ENCODE results near the gene THRB. TPM values are rescaled to one million over a fixed set of nuclear protein-coding genes. Genes with fewer than 3 reads are reported as not detected.

The THRB gene
- total RNA-seq, 1 experiment from 2014 or later = 13.5 TPM

- intact Hi-C loops (cut with micrococcal nuclease; ENCODE audit: unreplicated experiment) = no loop called here
- no peaks in the 10 kb centered on the region for H3K9me3 Mint-ChIP-seq (ENCODE audit: low read depth, unreplicated experiment)
- peaks cover 37% of the 10 kb centered on the region for H3K4me1 Mint-ChIP-seq (ENCODE audit: low read depth, unreplicated experiment)
- no TSS peak for BruUV-seq (replicated peaks)
- H3K36me3 Mint-ChIP-seq (ENCODE audit: insufficient read depth, unreplicated experiment) = no peaks in the 10 kb centered on the region
- no peak overlapping the region for H3K4me3 Mint-ChIP-seq (ENCODE audit: low read depth, unreplicated experiment)
- TF ChIP-seq, protein P1, sequence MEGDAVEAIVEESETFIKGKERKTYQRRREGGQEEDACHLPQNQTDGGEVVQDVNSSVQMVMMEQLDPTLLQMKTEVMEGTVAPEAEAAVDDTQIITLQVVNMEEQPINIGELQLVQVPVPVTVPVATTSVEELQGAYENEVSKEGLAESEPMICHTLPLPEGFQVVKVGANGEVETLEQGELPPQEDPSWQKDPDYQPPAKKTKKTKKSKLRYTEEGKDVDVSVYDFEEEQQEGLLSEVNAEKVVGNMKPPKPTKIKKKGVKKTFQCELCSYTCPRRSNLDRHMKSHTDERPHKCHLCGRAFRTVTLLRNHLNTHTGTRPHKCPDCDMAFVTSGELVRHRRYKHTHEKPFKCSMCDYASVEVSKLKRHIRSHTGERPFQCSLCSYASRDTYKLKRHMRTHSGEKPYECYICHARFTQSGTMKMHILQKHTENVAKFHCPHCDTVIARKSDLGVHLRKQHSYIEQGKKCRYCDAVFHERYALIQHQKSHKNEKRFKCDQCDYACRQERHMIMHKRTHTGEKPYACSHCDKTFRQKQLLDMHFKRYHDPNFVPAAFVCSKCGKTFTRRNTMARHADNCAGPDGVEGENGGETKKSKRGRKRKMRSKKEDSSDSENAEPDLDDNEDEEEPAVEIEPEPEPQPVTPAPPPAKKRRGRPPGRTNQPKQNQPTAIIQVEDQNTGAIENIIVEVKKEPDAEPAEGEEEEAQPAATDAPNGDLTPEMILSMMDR (IDR thresholded peaks at IDR 0.05; ENCODE audit: unreplicated experiment) = no peak
- H3K27me3 Mint-ChIP-seq (ENCODE audit: unreplicated experiment) = no peaks in the 10 kb centered on the region
- CTCF ChIA-PET = interaction anchor here (1.0 to 1.3 kb wide), 2 partner anchors 11 to 13 kb away, joined by 3 to 5 read pairs; no protein-coding TSS in a partner anchor
- H3K27ac Mint-ChIP-seq (ENCODE audit: unreplicated experiment) = no peak overlapping the region
- DNase-seq = no peak
Observed at GRCh38 chr3:24378313-24378712, 116.3 kb downstream of the THRB start.

DNA sequence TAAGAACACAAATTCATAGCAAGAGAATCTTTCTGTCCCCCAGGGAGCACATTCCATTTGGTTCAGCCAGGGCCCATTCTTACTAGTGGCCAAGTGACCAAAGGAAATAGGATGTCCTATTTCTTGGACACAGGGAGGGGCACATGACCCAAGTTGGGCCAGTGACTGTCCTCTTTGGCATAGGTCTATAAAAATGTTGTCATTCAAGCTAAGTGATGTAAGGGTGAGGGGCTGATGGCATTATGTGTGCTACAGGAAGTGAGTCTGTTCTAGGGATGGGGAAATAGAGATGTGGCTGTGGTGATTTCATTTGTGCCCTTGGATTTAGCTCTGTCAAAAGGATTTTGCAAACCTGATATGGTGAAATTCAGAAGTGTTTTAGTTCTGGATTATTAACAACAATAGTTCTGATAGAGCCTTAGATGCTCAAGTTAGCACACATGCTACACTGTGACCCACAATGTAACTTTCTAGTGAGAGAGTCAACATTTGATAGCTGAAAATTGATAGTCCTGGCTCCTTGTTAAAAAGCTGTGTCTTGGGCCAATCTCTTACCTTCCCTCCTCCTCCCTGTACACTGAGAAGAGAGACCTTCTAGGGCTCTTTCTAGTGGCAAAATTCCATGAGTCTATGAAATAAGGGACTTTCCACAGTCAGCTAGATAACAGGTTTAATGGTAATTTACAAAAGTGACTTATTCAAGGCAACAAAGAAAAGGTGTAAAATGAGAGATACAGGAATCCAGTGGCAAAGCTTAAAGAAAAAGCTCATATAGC lies 117.2 kb downstream of the THRB start:
- TF ChIP-seq, protein P1 (IDR thresholded peaks at IDR 0.05; ENCODE audit: unreplicated experiment) = no peak

GRCh38 chr3:24375947-24376384 lies 118.7 kb downstream of the THRB start:
- H3K4me3 Mint-ChIP-seq (ENCODE audit: low read depth, unreplicated experiment) = no peak overlapping the region
- CTCF ChIA-PET = no interaction called here
- no peak overlapping the region for H3K27ac Mint-ChIP-seq (ENCODE audit: unreplicated experiment)
- no peaks in the 10 kb centered on the region for H3K9me3 Mint-ChIP-seq (ENCODE audit: low read depth, unreplicated experiment)
- H3K4me1 Mint-ChIP-seq (ENCODE audit: low read depth, unreplicated experiment) = peaks cover 37% of the 10 kb centered on the region
- no peak for DNase-seq
- BruUV-seq (replicated peaks) = no TSS peak
- intact Hi-C loops (cut with micrococcal nuclease; ENCODE audit: unreplicated experiment) = no loop called here
- TF ChIP-seq, protein P1 (IDR thresholded peaks at IDR 0.05; ENCODE audit: unreplicated experiment) = no peak
- H3K27me3 Mint-ChIP-seq (ENCODE audit: unreplicated experiment) = no peaks in the 10 kb centered on the region
- no peaks in the 10 kb centered on the region for H3K36me3 Mint-ChIP-seq (ENCODE audit: insufficient read depth, unreplicated experiment)

More for the DNA sequence above, 117.2 kb downstream of the THRB start:
- CTCF ChIA-PET = interaction anchor here (1.0 to 1.3 kb wide), 2 partner anchors 12 kb away, joined by 3 to 5 read pairs; no protein-coding TSS in a partner anchor
- Mint-ChIP-seq H3K9me3 (ENCODE audit: low read depth, unreplicated experiment) (no peaks in the 10 kb centered on the region), H3K4me3 (ENCODE audit: low read depth, unreplicated experiment) (no peak overlapping the region), H3K4me1 (ENCODE audit: low read depth, unreplicated experiment) (peaks cover 37% of the 10 kb centered on the region), H3K36me3 (ENCODE audit: insufficient read depth, unreplicated experiment) (no peaks in the 10 kb centered on the region), H3K27me3 (ENCODE audit: unreplicated experiment) (no peaks in the 10 kb centered on the region), H3K27ac (ENCODE audit: unreplicated experiment) (no peak overlapping the region)
- DNase-seq = no peak
- no TSS peak for BruUV-seq (replicated peaks)
- intact Hi-C loops (cut with micrococcal nuclease; ENCODE audit: unreplicated experiment) = no loop called here

GRCh38 chr3:24374801-24375200 lies 119.8 kb downstream of the THRB start:
- no peaks in the 10 kb centered on the region for H3K27me3 Mint-ChIP-seq (ENCODE audit: unreplicated experiment)
- no peak overlapping the region for H3K27ac Mint-ChIP-seq (ENCODE audit: unreplicated experiment)
- peaks cover 28% of the 10 kb centered on the region for H3K4me1 Mint-ChIP-seq (ENCODE audit: low read depth, unreplicated experiment)
- no peak overlapping the region for H3K4me3 Mint-ChIP-seq (ENCODE audit: low read depth, unreplicated experiment)
- CTCF ChIA-PET = no interaction called here
- BruUV-seq (replicated peaks) = no TSS peak
- TF ChIP-seq, protein P1 (IDR thresholded peaks at IDR 0.05; ENCODE audit: unreplicated experiment) = no peak
- no peaks in the 10 kb centered on the region for H3K36me3 Mint-ChIP-seq (ENCODE audit: insufficient read depth, unreplicated experiment)
- no peaks in the 10 kb centered on the region for H3K9me3 Mint-ChIP-seq (ENCODE audit: low read depth, unreplicated experiment)
- no peak for DNase-seq
- intact Hi-C loops (cut with micrococcal nuclease; ENCODE audit: unreplicated experiment) = no loop called here

Measured in Calu3 (cell line).